Smooth muscle cell of the pulmonary artery (primary cell): Measurements from ENCODE around the gene SPIC. TPM values are rescaled to one million over a fixed set of nuclear protein-coding genes. Genes with fewer than 3 reads are reported as not detected.

Experiments
- total RNA-seq: library from RNA; depleted of rRNA; stranded (reverse); fragments of >200 nt; gene quantifications from 2 replicates; pipeline ENCODE4 v1.2.3, GENCODE V29; 2014

Gene SPIC
- not detected in 2 replicates for total RNA-seq

GRCh38 chr12:101474711-101475386, at the start of gene SPIC:
TSS of gene SPIC (plus strand) at chr12:101475336. CDS start at chr12:101476905, 1,569 bp downstream.

Other genes with a start within 250 kb of the SPIC start
- 14.9 and 19.6 TPM in 2 replicates for gene UTP20, start 195.2 kb upstream of the SPIC start, total RNA-seq
- 180 and 207 TPM in 2 replicates for gene ARL1, start 67.6 kb upstream of the SPIC start, total RNA-seq
- gene MYBPC1, start 119.6 kb downstream of the SPIC start, total RNA-seq = under 0.01 TPM in 1 of 2 replicates, not detected in the other
- gene CHPT1, start 222.3 kb downstream of the SPIC start, total RNA-seq = 52.8 and 59.0 TPM in 2 replicates